NCI-H524 treated with DMSO at 0.1 percent for 48 hours (cell line): ENCODE results near the gene RYR2.
"Not testable (repeated sequence)": the region's sequence is repeated elsewhere in the genome, so short reads cannot be mapped to it uniquely, and the experiment has no call there.

Source experiments
- DNase-seq: peaks from one replicate; lab custom pipeline; 2025; lab: John Stamatoyannopoulos, UW

The RYR2 gene

DNA sequence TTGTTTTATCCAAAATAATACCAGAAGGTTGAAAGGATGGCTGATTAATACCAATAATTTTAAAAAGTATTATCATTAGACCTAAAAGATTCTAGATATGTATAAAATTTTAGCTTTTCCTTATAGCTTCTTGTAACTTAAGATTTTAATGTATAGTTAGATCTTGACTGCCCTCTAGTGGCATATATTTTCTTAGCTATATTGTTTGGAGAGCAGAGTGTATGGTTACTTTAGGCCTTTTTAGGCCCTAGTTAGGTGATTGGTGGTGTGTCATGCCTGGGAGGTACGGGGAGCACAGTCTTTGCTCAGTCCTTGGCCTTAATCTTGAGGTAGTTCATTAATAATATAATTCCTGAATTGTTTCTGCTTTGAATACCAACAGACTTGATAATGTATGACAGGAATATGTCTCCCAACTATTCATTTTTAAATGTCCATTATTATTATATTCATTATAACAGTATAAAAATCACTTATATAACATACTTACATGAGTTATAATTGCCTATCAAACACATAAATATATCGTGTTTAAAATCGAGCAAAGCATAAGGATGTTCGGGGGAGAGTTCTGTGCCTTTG, 520.3 kb downstream of the RYR2 start:
- DNase-seq = peak; percentile 44

DNA sequence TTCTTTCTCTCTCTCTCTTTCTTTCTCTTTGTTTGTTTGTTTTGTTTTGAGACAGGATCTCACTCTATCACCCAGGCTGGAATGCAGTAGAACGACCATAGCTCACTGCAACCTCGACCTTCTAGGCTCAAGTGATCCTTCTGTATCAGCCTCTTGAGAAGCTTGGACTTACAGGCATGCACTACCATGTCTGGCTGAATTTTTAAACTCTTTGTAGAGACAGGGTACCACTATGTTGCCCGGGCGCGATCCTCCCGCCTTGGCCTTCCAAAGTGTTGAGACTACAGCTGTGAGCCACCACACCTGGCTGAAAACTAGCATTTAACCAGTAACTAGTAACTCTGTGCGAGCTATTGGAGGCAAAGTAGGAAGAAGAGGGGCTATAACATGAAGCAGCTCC, 523.3 kb downstream of the RYR2 start:
- DNase-seq = no peak

DNA sequence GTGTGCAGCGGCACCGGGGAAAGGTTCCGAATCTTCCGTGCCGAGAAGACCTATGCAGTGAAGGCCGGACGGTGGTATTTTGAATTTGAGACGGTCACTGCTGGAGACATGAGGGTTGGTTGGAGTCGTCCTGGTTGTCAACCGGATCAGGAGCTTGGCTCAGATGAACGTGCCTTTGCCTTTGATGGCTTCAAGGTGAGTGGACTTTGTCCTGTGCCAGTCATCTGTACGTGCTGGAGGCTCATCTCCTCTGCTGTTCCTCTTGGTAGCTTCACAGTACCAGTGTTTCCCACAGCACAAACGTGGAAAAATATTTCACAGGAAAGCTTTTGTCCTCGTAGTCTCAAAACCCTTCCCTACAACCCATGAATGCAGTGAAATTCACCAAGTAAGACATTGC, 524.6 kb downstream of the RYR2 start:
- DNase-seq = no peak

DNA sequence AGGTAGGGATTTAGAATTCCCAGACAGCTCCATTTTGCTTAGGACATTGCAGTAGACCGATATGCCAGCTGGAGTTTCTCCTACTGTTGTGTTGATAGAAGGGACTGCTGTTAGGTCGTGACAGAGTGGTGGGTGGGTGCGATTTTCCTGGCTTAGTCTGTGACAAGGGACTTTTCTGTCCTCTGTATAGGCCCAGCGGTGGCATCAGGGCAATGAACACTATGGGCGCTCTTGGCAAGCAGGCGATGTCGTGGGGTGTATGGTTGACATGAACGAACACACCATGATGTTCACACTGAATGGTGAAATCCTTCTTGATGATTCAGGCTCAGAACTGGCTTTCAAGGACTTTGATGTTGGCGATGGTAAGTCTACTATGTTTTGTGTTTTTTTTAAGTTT, 527.0 kb downstream of the RYR2 start:
- no peak for DNase-seq

DNA sequence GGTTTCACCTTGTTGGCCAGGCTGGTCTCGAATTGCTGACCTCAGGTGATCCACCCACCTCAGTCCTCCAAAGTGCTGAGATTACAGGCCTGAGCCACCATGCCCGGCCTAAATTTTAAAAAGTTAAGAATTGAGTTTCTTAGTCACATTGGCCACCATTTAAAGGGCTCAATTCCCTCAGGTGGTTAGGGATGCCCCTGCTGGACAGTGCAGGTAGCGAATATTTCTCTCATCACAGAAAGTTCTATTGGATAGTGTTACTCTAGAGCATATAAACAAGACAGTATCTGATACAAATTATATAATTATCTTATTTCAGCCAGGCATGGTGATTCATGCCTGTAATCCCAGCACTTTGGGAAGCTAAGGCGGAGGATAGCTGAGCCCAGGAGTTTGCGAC, 528.5 kb downstream of the RYR2 start:
- DNase-seq = no peak

DNA sequence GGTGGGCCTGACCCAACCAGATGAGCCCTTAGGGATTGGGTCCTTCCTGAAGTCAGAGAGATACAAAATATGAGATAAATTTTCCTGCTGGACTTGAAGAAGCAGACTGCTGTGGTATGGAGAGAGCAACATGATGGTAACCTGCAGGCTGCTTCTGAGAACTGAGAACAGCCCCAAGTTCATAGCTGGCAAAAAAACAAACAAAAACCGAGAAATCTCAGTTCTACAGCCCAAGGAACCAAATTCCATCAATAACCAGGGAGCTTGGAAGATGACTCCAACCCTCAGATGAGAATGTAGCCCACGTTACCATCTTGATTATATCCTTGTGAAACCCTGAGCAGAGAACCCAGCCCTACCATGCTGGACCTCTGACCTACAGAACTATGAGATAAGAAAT, 532.6 kb downstream of the RYR2 start:
- DNase-seq = no peak

DNA sequence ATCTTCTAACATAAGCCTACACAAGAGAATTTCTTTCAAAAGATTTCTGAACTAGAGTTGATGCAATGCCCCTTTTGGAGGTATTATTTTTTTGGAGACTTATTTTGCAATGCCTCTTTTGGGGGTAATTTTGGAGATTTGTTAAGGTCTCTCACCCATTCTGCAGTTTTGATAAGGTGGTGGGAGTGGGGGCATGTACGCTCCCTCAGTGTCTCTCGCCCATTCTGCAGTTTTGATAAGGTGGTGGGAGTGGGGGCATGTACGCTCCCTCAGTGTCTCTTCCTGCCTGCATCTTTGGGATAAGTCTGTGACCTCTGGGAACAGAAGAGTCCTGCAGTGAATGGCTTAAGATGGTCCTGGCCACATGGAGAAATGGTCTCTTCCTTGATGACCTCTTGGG, 536.6 kb downstream of the RYR2 start:
- no peak for DNase-seq

DNA sequence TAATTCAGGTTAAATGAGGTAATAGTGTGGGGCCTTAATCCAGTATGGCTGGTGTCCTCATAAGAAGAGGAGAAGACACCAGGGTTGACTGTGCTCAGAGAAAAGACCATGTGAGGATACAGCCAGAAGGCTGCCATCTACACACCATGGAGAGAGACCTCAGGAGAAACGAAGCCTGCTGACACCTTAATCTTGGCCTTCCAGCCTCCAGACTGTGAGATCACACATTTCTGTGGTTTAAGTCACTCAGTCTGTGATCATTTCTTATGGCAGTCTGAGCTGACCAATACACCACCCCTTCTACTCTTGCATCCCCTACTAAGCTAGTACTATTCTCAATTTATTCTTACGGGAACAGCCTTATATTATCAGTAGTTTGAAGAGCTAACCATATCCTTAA, 538.7 kb downstream of the RYR2 start:
- no peak for DNase-seq

DNA sequence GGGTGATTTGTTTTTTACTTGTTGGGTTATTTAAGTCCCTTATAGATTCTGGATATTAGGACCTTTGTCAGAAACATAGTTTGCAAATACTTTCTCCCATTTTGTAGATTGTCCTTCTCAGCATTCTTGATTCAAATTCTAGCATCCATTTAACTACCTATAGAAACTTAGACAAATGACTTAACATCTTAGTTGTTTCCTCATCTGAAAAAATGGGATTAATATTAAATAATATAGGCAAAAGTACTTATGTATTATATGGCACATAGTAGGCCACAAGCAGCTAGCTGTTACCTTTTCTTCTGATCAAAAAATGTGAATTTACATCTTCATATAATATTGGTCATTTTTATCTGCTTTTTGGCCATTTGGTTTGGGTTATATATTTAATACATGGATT, 541.3 kb downstream of the RYR2 start:
- DNase-seq = no peak

DNA sequence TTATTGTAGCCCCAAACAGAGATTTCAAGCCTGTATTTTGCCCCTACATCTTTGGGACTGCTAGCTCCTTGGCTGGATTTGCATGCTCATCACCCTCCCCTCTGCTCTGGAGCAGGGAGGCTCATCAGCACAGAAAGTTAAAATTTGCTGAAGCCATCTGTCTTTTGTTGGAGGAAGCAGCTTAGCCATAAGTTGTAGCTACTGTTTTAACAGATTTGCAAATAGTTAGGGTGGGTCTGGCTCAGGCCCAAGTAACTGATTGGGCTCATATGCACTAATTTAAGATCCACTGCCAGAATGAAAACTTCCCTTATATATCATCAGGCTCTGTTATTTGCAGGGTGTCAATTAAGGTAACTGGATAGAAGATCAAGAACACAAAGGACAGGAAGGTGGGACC, 541.8 kb downstream of the RYR2 start:
- no peak for DNase-seq

DNA sequence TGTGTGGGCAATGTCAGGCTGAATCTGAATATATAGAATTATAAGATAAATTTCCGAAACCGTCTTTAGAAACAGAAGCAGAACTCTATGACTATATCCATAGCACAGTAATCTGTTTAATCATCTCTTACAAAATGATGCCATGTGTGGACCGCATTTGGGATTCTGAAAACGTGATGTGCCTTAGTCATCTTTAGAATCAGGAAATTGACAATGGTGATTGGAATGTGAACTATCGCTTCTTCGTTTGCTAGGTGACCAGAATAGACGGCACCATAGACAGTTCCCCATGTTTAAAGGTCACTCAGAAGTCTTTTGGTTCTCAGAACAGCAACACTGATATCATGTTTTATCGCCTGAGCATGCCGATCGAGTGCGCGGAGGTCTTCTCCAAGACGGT, 548.4 kb downstream of the RYR2 start:
- DNase-seq = no peak

DNA sequence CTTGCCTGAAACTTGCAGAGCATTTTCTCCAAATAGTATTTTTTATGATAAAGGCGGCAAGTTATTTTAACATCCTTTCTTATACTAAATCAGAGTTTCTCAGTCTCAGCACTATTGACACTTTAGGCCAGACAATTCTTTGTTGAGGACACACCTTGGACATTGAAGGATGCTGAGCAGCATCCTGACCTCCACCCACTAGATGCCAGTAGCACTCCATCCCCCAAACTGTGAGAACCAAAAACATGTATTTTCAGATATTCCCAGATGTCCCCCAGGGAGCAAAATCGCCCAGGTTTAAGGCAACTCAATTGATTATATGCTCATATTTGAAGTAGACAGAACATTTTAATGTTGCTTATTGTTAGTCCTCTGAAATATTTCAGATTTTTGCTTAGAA, 549.4 kb downstream of the RYR2 start:
- no peak for DNase-seq

DNA sequence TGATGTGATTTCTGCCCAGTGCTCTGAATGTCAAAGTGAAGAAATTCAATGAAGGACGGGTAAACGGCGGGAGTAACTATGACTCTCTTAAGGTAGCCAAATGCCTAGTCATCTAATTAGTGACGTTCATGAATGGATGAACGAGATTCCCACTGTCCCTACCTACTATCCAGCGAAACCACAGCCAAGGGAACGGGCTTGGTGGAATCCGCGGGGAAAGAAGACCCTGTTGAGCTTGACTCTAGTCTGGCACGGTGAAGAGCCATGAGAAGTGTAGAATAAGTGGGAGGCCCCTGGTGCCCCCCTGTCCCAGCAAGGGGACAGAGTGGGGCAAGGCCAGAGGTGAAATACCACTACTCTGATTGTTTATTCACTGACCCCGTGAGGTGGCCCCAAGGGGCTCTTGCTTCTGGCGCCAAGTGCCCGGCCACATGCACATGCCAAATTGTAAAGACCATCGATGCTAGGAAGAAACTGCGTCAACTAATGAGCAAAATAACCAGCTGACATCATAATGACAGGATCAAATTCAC, 561.1 kb downstream of the RYR2 start:
- not testable (repeated sequence) for DNase-seq

DNA sequence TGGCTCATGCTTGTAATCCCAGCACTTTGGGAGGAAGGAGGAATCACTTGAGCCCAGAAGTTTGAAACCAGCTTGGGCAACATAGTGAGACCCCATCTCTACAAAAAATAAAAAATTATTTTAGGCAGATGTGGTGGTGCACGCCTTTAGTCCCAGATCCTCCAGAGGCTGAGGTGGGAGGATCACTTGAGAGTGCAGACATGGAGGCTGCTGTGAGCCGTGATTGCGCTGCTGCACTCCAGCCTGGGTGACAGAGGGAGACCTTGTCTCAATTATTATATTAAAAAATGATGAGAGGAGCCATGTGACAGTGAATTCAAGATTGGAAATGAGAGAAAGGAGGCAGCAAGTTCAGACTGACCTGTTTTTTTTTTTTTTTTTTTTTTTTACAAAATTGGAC, 566.4 kb downstream of the RYR2 start:
- no peak for DNase-seq

DNA sequence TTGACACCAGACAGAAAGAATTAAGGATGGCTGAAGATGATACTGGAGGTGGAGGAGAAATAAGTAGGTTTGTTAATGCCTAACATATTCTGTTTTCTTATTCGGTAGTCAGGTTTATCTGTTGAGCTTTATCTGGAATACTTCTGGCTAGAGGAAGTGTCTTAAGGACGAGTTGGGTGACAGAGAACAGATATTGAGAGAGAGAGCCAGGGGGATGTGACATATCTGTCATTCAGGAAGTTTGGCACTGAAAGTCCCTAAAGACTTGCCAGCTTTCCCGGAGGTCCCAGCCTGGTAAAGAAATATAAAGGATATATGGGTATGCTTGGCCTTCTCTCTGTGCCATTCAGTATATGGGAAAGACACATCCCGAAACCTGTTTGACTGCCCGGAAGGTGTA, 568.2 kb downstream of the RYR2 start:
- no peak for DNase-seq

DNA sequence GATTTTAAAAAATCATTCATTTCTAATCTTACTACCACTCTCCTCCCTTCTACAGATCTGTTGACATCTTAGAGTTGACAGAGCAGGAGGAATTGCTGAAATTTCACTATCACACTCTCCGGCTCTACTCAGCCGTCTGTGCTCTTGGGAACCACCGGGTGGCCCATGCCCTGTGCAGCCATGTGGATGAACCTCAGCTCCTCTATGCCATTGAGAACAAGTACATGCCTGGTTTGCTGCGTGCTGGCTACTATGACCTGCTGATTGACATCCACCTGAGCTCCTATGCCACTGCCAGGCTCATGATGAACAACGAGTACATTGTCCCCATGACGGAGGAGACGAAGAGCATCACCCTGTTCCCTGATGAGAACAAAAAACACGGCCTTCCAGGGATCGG, 572.0 kb downstream of the RYR2 start:
- no peak for DNase-seq

DNA sequence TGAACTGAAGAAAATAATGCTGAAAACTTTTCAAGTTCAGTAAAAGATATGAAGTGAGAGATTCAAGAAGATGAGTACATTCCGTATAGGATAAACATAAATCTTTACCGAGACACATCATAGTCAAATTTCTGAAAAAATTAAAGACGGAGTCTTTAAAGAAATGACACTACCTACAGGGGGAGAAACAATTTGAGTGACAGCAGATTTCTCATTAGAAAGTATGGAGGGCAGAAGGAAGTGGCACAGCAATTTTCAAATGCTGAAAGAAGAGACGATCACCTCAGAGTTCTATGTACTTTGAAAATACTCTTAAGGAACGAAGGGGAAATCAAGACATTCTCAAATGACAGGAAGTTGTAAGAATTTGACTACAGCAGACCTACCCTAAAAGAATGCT, 577.6 kb downstream of the RYR2 start:
- DNase-seq = no peak

DNA sequence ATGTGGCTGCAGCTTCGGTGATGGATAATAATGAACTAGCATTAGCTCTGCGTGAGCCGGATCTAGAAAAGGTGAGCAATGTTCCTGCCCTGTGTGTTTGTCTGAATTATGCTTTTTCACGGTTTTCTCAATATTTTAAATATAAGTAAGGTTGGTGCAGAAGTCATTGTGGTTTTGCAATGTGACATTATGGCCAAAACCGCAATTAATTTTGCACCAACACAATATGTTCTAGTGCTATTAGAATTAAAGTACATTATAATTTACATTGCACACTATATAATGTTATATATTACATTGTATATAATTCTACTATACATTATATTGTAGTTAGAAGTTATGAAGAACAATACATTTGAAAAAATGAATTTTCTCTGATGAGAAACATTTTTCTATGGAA, 592.9 kb downstream of the RYR2 start:
- DNase-seq = no peak

DNA sequence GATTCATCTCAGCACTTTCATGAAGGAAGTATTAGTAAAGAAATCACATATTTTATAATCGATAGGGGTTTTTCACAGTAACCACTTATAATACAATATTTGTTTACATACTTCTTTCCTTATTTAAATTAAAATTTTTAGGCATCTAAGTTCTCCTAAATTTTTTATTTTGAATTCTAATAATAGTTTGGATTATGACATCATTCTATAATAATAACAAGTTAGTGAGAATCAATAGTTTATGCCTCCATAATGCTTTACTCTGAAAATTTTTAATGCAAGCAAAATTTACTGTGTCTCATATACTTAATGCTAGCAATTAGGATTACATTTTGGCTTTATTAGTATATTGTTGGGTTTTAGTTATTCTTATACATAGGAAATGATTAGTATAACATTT, 596.6 kb downstream of the RYR2 start:
- no peak for DNase-seq

DNA sequence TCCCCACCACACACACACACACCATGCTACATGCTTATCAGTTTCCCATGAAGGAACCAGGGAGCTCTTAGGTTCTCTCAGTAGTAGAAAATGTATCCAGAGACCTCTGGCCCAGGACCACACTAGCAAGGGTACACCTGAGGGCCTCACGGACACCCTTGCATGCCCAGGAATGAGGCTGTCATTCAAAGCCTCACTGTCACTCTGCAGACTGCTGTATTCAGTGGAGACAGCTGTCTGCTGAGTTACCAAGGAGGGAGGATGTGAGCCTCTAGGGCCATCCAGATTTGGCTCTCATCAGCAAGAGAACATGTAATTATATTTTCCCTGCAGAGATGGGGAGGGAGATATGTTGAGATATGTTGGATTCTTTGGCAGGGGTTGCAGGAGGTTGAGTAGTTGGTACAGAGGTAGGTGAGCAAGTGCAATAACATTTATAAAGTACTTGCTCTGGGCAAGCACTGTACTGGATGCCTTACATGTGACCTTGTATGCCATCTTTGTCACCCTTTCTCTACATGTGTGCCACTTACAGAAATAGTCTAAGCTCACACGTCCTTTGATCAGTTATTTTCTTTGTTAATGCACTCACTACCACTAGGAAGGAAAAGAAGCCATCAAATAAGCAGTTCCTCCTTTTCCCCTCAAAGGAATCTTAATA, 598.2 kb downstream of the RYR2 start:
- no peak for DNase-seq

DNA sequence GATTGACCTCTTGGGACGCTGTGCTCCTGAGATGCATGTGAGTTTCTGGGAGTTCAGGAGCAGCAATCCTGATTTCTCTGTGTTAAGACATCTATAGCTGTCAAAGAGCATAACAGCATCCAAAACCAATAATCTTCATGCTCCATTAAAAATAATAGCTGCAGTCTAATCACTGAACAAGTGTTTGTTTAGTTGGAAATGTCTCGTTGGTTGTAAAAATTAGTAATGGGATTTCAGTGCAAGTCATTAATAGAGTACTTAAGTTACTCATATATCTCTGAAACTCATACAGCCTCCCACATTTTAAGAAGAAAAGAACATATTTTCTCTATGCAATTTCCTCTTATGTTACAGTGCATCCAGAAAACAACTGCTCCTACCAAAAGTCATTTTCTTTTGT, 599.0 kb downstream of the RYR2 start:
- DNase-seq = no peak

DNA sequence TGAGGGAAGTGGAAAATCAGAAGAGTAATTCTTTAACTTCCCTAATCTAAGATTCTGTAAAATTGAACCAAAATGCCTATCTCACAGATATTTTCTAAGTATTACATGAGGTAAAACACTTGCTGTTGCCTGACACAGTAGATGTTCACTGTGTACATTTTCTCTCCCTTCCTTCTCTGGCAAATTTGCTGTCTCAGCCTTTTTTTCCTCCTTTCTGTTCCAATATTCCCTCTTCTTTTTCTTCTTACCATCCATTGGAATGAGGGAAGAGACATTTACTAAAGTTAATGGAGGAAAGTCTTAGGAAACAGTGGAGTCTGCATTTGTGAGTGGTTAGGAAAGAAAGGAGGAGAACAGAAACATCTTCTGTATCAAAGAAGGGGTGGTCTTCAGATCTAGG, 608.8 kb downstream of the RYR2 start:
- DNase-seq = no peak

DNA sequence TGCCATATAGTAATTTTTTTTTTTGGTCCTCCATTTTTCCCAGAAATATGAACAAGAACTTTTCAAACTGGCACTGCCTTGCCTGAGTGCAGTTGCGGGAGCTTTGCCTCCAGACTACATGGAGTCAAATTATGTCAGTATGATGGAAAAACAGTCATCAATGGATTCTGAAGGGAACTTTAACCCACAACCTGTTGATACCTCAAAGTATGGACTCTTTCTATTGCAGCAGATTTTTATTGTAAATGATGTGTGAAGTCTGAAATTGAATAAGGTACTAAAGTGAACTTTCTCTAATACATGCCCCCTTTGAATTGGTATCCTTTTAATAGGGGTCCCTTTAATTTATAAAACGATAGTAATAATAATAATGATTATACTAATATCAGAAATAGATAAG, 613.8 kb downstream of the RYR2 start:
- DNase-seq = no peak

DNA sequence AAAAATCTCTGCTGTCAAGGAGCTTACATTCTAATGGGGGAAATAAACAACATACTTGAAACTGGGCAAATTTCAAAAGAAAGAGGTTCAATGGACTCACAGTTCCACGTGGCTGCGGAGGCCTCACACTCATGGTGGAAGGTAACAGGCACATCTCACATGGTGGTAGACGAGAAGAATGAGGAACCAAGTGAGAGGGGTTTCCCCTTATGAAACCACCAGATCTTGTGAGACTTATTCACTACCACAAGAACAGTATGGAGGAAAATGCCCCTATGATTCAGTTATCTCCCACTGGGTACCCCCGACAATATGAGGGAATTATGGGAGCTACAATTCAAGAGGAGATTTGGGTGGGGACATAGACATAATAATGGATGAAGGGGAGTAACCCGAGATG, 622.4 kb downstream of the RYR2 start:
- DNase-seq = no peak
